ENCODE measurements around the gene GJC1. TPM values are rescaled to one million over a fixed set of nuclear protein-coding genes. Genes with fewer than 3 reads are reported as not detected.

GJC1 gene
- total and polyA plus RNA-seq, 9 of the 15 experiments (the other 6 are each of a cell fraction or from before 2014, with no cell fraction given): 0.04 to 1.4 (median 0.18) TPM; not detected in 1

GRCh38 chr17:44829523-44830358 is at the start of gene GJC1 (continued):
- TF ChIP-seq TSHZ1 (CRISPR knock-in tag; IDR thresholded peaks at IDR 0.05) (no peak), THAP7 (CRISPR knock-in tag; IDR thresholded peaks at IDR 0.05) (no peak), PHF21A (IDR thresholded peaks at IDR 0.05; ENCODE audit: borderline replicate concordance, low read depth) (no peak), RHOXF2B (CRISPR knock-in tag; conservative IDR thresholded peaks at IDR 0.05) (no peak), TAF1 (IDR thresholded peaks at IDR 0.05; ENCODE audit: control insufficient read depth, extremely low read depth, insufficient read depth, low read length, severe bottlenecking) (no peak), NKRF (IDR thresholded peaks at IDR 0.05; ENCODE audit: borderline replicate concordance) (no peak)
